Measurements from ENCODE around the gene ROBO1.

DNA sequence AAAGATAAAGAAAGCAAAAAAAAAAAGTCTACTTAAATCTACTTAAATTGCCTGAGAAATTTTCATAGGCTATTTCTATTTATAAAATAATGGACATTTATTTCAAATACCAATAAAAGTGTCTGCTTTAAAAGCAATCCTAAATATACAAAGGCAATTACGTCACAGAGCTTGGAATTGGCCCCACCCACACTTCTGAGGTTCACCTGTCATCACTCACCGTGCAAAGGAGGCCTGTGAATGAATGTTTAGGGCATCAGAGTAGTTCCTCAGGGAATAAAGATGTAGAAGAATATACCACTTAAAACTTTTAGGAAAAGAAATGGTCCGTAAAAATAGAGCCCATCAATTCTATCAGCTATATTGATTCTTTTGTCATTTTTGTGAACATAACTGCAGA is 621.8 kb downstream of the ROBO1 start:
- TF ChIP-seq, protein P1, sequence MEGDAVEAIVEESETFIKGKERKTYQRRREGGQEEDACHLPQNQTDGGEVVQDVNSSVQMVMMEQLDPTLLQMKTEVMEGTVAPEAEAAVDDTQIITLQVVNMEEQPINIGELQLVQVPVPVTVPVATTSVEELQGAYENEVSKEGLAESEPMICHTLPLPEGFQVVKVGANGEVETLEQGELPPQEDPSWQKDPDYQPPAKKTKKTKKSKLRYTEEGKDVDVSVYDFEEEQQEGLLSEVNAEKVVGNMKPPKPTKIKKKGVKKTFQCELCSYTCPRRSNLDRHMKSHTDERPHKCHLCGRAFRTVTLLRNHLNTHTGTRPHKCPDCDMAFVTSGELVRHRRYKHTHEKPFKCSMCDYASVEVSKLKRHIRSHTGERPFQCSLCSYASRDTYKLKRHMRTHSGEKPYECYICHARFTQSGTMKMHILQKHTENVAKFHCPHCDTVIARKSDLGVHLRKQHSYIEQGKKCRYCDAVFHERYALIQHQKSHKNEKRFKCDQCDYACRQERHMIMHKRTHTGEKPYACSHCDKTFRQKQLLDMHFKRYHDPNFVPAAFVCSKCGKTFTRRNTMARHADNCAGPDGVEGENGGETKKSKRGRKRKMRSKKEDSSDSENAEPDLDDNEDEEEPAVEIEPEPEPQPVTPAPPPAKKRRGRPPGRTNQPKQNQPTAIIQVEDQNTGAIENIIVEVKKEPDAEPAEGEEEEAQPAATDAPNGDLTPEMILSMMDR (IDR thresholded peaks at IDR 0.05; ENCODE audit: insufficient read depth, low read length, poor library complexity, severe bottlenecking) = no peak
- no peak for TF ChIP-seq EZH2phosphoT487 (conservative IDR thresholded peaks at IDR 0.05; ENCODE audit: low read length)
